Heart right ventricle (tissue), 16 donors: ENCODE measurements around the gene KHDC1L. TPM values are rescaled to one million over a fixed set of nuclear protein-coding genes. Genes with fewer than 3 reads are reported as not detected.
A peak's percentile ranks its signal among the peaks of the same experiment; 100 is the strongest.
"Not testable (repeated sequence)": the region's sequence is repeated elsewhere in the genome, so short reads cannot be mapped to it uniquely, and the experiment has no call there.

Experiments used
- ATAC-seq, 8 donors: fragments of 200-7000 bp; cut with Tn5 transposase; one replicate each; pipeline ENCODE4 v1.9.1; 2020; ENCODE audit warnings: mild to moderate bottlenecking in 8 of 8, moderate library complexity in 8 of 8, moderate number of reproducible peaks in 1 of 8
- DNase-seq, 2 donors: peaks; one replicate each; pipeline ENCODE4 v3.0.0-alpha.2; 2020
- H3K27ac ChIP-seq, 10 donors: fragments of 200-600 bp; sonication (generic) in 2 of 10; one replicate each; pipeline versions ENCODE4 v1.5.0 to v1.8.0; 2020 to 2022; ENCODE audit warnings: mild to moderate bottlenecking in 3 of 10
- H3K27me3 ChIP-seq, 7 donors: fragments of 200-600 bp; one replicate each; pipeline ENCODE4 v1.8.0; 2021 to 2022; ENCODE audit warnings: mild to moderate bottlenecking in 2 of 7
- H3K36me3 ChIP-seq, 9 donors: fragments of 200-600 bp; sonication (generic) in 1 of 9; one replicate each; pipeline versions ENCODE4 v1.5.0 to v1.8.0; 2020 to 2022; ENCODE audit warnings: mild to moderate bottlenecking in 2 of 9
- H3K4me1 ChIP-seq, 9 donors: fragments of 200-600 bp; sonication (generic) in 1 of 9; one replicate each; pipeline versions ENCODE4 v1.5.0 to v1.8.0; 2020 to 2022; ENCODE audit warnings: mild to moderate bottlenecking in 4 of 9
- H3K4me3 ChIP-seq, 10 donors: fragments of 200-600 bp; sonication (generic) in 2 of 10; one replicate each; pipeline versions ENCODE4 v1.5.0 to v1.8.0; 2020 to 2022; ENCODE audit warnings: mild to moderate bottlenecking in 7 of 10, moderate library complexity in 2 of 10
- H3K9me3 ChIP-seq, 11 donors: fragments of 200-600 bp in 10 of 11; sonication (generic) in 2 of 11; one replicate each; pipeline versions ENCODE4 v1.5.0 to v1.8.0; 2013 to 2022; ENCODE audit warnings: mild to moderate bottlenecking in 2 of 11, control low read depth in 1 of 11, moderate library complexity in 1 of 11
- WGBS, 2 donors: extraction: QIAGEN DNeasy Blood & Tissue Kit; methylation state at CpG; one replicate each; pipeline ENCODE4 v1.1.7; 2013; ENCODE audit warnings: inconsistent platforms in 1 of 2; 5-methylcytosine and 5-hydroxymethylcytosine counted together
- intact Hi-C, 10 donors: fragments of 100-400 bp; cut with DNase I; formaldehyde crosslinking; loops; one replicate each; pipeline versions ENCODE4 v1.11.1 to v1.14.2; 2022
- long read RNA-seq, 3 donors: library from polyadenylated mRNA; unstranded; transcript quantifications; one replicate each; pipeline ENCODE4 v2.0.0, GENCODE V29; 2020 to 2021
- polyA plus RNA-seq, 2 donors: library from polyadenylated mRNA; stranded (reverse); fragments of 200-250 nt; gene quantifications; one replicate each; pipeline ENCODE4 v1.2.3, GENCODE V29; 2013
- total RNA-seq, 10 donors: library from RNA; stranded (reverse); fragmentation: NEBNext Ultra II Directional in 3 of 10; extraction: Animal tissue kit (Norgen Biotek cat#: 25700) in 3 of 10; gene quantifications; one replicate each; pipeline versions ENCODE4 v1.2.1 to v1.2.4, GENCODE V29; 2021 to 2023
- TF ChIP-seq, protein P1 (sequence below), 9 donors: fragments of 200-600 bp; sonication (generic) in 2 of 9; IDR thresholded peaks; one replicate each; pipeline versions ENCODE4 v1.5.0 to v1.8.0; 2021 to 2022; ENCODE audit warnings: antibody characterized with exemption in 9 of 9, mild to moderate bottlenecking in 5 of 9, moderate library complexity in 1 of 9
- donor health status: Arrhythmogenic right ventricular cardiomyopathy.
- donor health status: ischemic (EF 13 %, LVEDD 7.1; RV severe dilation, severe dysfunction).
- donor health status: healthy with polysubstance abuse.
- donor health status: DM: no; HTN: yes; CAD: no.
- donor health status: DM: no; HTN: no; CAD: no.
- donor health status: ischemic (EF 25% LVEDD 6.9; RV normal size, moderate dysfunction).
- donor health status: ischemic (EF 25% LVEDD 5.7; RV mildly dilated, moderate dysfunction).
- donor health status: healthy.
- donor health status: DM: yes; HTN: yes; CAD: no.
- donor health status: Ischemic cardiomyopathy.
- donor health status: ischemic (EF 35%, LVEDD 5.7; RV mildly dilated, moderate dysfunction).
- donor health status: nonischemic (EF 11% LVEDD 7.7; RV severe dilation, severe dysfunction).
- donor health status: DM: yes; HTN: yes; CAD: no.
- donor health status: PGD.
- donor health status: ischemic (EF 29% LVEDD 5.4; RV normal size, mild dysfunction).
- donor health status: nonischemic (EF 23%, LVEDD 6.1; RV moderate dilation, normal function).

KHDC1L gene, protein sequence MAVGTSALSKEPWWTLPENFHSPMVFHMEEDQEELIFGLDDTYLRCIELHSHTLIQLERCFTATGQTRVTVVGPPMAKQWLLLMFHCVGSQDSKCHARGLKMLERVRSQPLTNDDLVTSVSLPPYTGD
- total RNA-seq (not detected), polyA plus RNA-seq (not detected)
- long read RNA-seq, donor 1, result 0 reads
- long read RNA-seq, donor 2, result 0 reads
- long read RNA-seq, donor 3, result 0 reads

DNA sequence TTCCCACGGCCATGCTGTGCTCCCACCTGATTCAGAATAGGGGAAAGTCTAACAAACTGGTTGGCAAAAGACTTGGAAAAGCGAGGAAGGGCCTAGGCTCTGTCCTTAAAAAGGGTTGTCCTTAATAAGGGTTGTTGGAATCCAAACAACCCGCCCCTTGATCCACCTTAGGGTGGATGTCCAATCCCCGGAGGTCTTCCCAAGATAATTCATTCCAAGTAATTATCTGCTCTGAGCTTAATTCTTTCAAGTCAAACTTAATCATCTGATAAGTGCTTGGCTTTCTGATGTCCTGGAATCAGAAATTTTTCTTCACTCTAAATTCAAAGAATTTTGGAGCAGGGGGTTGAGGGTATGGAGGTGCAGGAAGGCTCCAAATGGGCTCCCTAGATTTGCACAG lies at the start of gene KHDC1L:
Gene KHDC1L, minus strand, starts transcription at position 101 of the 400 bp plus-strand sequence. Its CDS starts 88 bp downstream, at position 13.
- Histone ChIP-seq H3K27ac (no peak within 1 kb of the TSS), H3K36me3 (no peaks in the 10 kb centered on the region), H3K4me1 (no peaks in the 10 kb centered on the region), H3K9me3 (no peaks in the 10 kb centered on the region), H3K27me3 (no peaks in the 10 kb centered on the region), H3K4me3 (no peak within 1 kb of the TSS)
- DNase-seq (no peak), ATAC-seq (no peak)
- TF ChIP-seq, protein P1, sequence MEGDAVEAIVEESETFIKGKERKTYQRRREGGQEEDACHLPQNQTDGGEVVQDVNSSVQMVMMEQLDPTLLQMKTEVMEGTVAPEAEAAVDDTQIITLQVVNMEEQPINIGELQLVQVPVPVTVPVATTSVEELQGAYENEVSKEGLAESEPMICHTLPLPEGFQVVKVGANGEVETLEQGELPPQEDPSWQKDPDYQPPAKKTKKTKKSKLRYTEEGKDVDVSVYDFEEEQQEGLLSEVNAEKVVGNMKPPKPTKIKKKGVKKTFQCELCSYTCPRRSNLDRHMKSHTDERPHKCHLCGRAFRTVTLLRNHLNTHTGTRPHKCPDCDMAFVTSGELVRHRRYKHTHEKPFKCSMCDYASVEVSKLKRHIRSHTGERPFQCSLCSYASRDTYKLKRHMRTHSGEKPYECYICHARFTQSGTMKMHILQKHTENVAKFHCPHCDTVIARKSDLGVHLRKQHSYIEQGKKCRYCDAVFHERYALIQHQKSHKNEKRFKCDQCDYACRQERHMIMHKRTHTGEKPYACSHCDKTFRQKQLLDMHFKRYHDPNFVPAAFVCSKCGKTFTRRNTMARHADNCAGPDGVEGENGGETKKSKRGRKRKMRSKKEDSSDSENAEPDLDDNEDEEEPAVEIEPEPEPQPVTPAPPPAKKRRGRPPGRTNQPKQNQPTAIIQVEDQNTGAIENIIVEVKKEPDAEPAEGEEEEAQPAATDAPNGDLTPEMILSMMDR (IDR thresholded peaks at IDR 0.05), result no peak
- intact Hi-C loops, result no loop called here
- 81 to 93% methylated on average over 4 of the region's 4 CpGs for WGBS, 2 donors

DNA sequence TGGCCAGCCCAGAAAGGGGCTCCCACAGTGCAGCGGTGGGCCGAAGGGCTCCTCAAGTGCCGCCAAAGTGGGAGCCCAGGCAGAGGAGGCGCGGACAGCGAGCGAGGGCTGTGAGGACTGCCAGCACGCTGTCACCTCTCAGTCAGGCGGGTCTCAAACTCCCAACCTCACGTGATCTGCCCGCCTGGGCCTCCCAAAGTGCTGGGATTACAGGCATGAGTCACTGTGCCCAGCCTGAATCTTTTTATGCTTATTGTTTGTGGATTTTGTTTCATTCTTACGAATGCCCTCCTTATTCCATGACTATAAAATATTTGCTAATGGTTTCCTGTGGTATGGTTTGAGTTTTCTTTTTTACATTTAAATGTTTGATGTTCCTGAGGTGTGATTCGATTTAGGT lies 44.0 kb upstream of the KHDC1L start:
- H3K36me3 ChIP-seq, H3K4me3 ChIP-seq, intact Hi-C loops, H3K4me1 ChIP-seq, DNase-seq, H3K27me3 ChIP-seq, ATAC-seq, H3K9me3 ChIP-seq, H3K27ac ChIP-seq: not testable (repeated sequence)
- WGBS, 2 donors, result 97 to 100% methylated on average over 12 to 13 of the region's 13 CpGs

DNA sequence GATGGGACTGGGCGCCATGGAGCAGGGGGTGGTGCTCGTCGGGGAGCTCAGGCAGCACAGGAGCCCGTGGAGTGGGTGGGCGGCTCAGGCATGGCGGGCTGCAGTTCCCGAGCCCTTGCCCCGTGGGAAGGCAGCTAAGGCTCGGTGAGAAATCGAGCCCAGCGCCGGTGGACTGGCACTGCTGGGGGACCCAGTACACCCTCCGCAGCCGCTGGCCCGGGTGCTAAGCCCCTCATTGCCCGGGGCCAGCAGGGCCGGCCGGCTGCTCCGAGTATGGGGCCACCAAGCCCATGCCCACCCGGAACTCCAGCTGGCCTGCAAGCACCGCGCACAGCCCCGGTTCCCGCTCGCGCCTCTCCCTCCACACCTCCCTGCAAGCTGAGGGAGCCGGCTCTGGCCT lies 43.6 kb upstream of the KHDC1L start:
- intact Hi-C loops, H3K4me3 ChIP-seq, H3K9me3 ChIP-seq, H3K4me1 ChIP-seq, H3K36me3 ChIP-seq, H3K27ac ChIP-seq, ATAC-seq, H3K27me3 ChIP-seq, DNase-seq: not testable (repeated sequence)
- 94% methylated on average over 17 to 26 of the region's 27 CpGs for WGBS, 2 donors

DNA sequence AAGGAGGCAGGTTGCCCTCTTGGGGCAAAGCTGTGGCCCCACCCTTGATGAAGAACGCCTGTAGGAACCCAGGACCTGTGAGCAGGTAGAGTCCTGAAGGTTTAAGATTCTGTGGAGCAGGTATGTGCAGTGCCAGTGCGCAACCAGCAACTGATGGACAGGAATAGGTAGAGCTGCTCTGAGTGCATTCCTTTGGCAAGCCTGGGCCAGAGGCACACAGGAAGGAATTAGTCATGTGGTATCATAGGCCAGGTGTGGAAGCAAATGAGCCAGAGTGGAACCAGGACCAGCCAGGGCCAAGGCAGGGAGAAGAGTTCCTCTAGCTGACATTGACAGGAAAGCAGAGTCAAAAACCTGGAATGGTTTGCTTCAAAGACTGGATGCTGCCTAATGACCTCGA lies 39.1 kb upstream of the KHDC1L start:
- no peaks in the 10 kb centered on the region for H3K9me3 ChIP-seq
- H3K4me1 ChIP-seq, result peaks cover 0 to 20% (median 8%) of the 10 kb centered on the region in 9 donors
- intact Hi-C loops, result no loop called here
- DNase-seq, result no peak
- TF ChIP-seq, protein P1 (IDR thresholded peaks at IDR 0.05), result no peak
- WGBS, 2 donors, result 98 to 100% methylated on average over 3 of the region's 3 CpGs
- no peak for ATAC-seq
- H3K27me3 ChIP-seq, result no peaks in the 10 kb centered on the region
- H3K36me3 ChIP-seq, result no peaks in the 10 kb centered on the region
- H3K27ac ChIP-seq, result no peak overlapping the region
- no peak overlapping the region for H3K4me3 ChIP-seq

DNA sequence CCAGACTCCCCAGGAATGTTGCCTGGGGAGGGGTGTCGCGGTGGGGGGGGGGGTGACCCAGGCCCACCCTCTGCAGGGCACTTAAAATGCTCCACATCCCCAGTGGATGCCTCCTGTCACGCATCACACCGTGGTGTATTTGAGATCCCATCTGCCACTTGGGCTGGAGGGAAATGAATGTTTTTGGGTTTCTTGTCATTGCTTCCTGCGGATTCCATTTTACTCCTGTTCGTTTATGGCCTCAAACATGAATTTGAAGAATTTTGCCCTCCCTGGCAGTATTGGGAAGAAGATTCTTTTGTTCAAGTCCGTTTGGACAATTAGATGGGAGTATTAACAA lies 38.2 kb upstream of the KHDC1L start:
- 32 to 40% methylated on average over 7 of the region's 7 CpGs for WGBS, 2 donors
- no peak for DNase-seq
- Histone ChIP-seq H3K4me1 (peaks cover 0 to 20% (median 8%) of the 10 kb centered on the region in 9 donors), H3K27me3 (no peaks in the 10 kb centered on the region), H3K36me3 (no peaks in the 10 kb centered on the region), H3K9me3 (no peaks in the 10 kb centered on the region), H3K27ac (peak overlapping the region in 4 of 10 donors; percentile 39 to 79 (median 70)), H3K4me3 (peak overlapping the region; percentile 36 to 72 (median 66))
- ATAC-seq, result peak in 7 of 8 donors; percentile 11 to 30 (median 21)
- intact Hi-C loops, result no loop called here
- TF ChIP-seq, protein P1 (IDR thresholded peaks at IDR 0.05), result no peak
